ENCODE data around the gene GJA9. TPM values are rescaled to one million over a fixed set of nuclear protein-coding genes. Genes with fewer than 3 reads are reported as not detected.

Gene GJA9
- total RNA-seq, 1 experiment from 2014 or later: not detected

- no peak for TF ChIP-seq CTCF (conservative IDR thresholded peaks at IDR 0.05; ENCODE audit: low read depth, low read length)
- no peak for TF ChIP-seq EZH2 (IDR thresholded peaks at IDR 0.05; ENCODE audit: borderline replicate concordance, low read depth, low read length, poor library complexity, severe bottlenecking)
- H3K4me1 ChIP-seq (ENCODE audit: insufficient read depth, low read length, poor library complexity, severe bottlenecking): no peaks in the 10 kb centered on the region
- no peak overlapping the region for H3K4me3 ChIP-seq (ENCODE audit: low read depth, low read length, poor library complexity, severe bottlenecking)
- intact Hi-C loops (cut with micrococcal nuclease; ENCODE audit: unreplicated experiment): no loop called here
- CTCF ChIA-PET: no interaction called here
- POLR2A ChIA-PET (ENCODE audit: low non-redundant PET): no interaction called here
- no peaks in the 10 kb centered on the region for H3K9me3 ChIP-seq (ENCODE audit: low read depth, low read length, poor library complexity, severe bottlenecking)
- no peaks in the 10 kb centered on the region for H3K27me3 ChIP-seq (replicated peaks; ENCODE audit: insufficient read depth, low read depth, low read length, poor library complexity)
- H3K36me3 ChIP-seq (ENCODE audit: insufficient read depth, low read length, poor library complexity, severe bottlenecking): no peaks in the 10 kb centered on the region
- no peak overlapping the region for H3K27ac ChIP-seq (ENCODE audit: low read depth, low read length, poor library complexity, severe bottlenecking)
- DNase-seq (ENCODE audit: low spot score): no peak
- BruUV-seq (replicated peaks): no TSS peak
These were observed 24.6 kb upstream of the GJA9 start for GRCh38 chr1:38905985-38906384.

- no peak for DNase-seq (ENCODE audit: low spot score)
- Histone ChIP-seq H3K27me3 (replicated peaks; ENCODE audit: insufficient read depth, low read depth, low read length, poor library complexity) (no peaks in the 10 kb centered on the region), H3K4me1 (ENCODE audit: insufficient read depth, low read length, poor library complexity, severe bottlenecking) (no peaks in the 10 kb centered on the region), H3K4me3 (ENCODE audit: low read depth, low read length, poor library complexity, severe bottlenecking) (no peak overlapping the region), H3K27ac (ENCODE audit: low read depth, low read length, poor library complexity, severe bottlenecking) (no peak overlapping the region), H3K9me3 (ENCODE audit: low read depth, low read length, poor library complexity, severe bottlenecking) (no peaks in the 10 kb centered on the region), H3K36me3 (ENCODE audit: insufficient read depth, low read length, poor library complexity, severe bottlenecking) (no peaks in the 10 kb centered on the region)
- POLR2A ChIA-PET (ENCODE audit: low non-redundant PET): no interaction called here
- BruUV-seq (replicated peaks): no TSS peak
- TF ChIP-seq EZH2 (IDR thresholded peaks at IDR 0.05; ENCODE audit: borderline replicate concordance, low read depth, low read length, poor library complexity, severe bottlenecking) (no peak), CTCF (conservative IDR thresholded peaks at IDR 0.05; ENCODE audit: low read depth, low read length) (no peak)
- CTCF ChIA-PET: no interaction called here
- intact Hi-C loops (cut with micrococcal nuclease; ENCODE audit: unreplicated experiment): no loop called here
These were observed 18.2 kb upstream of the GJA9 start for GRCh38 chr1:38899560-38899959.

- CTCF ChIA-PET: no interaction called here
- BruUV-seq (replicated peaks): no TSS peak
These were observed 17.4 kb upstream of the GJA9 start for GRCh38 chr1:38898653-38899230.

More at GRCh38 chr1:38898653-38899230, 17.4 kb upstream of the GJA9 start:
- Histone ChIP-seq H3K27me3 (replicated peaks; ENCODE audit: insufficient read depth, low read depth, low read length, poor library complexity) (no peaks in the 10 kb centered on the region), H3K4me3 (ENCODE audit: low read depth, low read length, poor library complexity, severe bottlenecking) (no peak overlapping the region), H3K9me3 (ENCODE audit: low read depth, low read length, poor library complexity, severe bottlenecking) (no peaks in the 10 kb centered on the region), H3K4me1 (ENCODE audit: insufficient read depth, low read length, poor library complexity, severe bottlenecking) (no peaks in the 10 kb centered on the region), H3K27ac (ENCODE audit: low read depth, low read length, poor library complexity, severe bottlenecking) (no peak overlapping the region), H3K36me3 (ENCODE audit: insufficient read depth, low read length, poor library complexity, severe bottlenecking) (no peaks in the 10 kb centered on the region)
- TF ChIP-seq CTCF (conservative IDR thresholded peaks at IDR 0.05; ENCODE audit: low read depth, low read length): no peak
- POLR2A ChIA-PET (ENCODE audit: low non-redundant PET): no interaction called here
- DNase-seq (ENCODE audit: low spot score): no peak
- intact Hi-C loops (cut with micrococcal nuclease; ENCODE audit: unreplicated experiment): no loop called here
